Stimulated activated CD4-positive, alpha-beta T cell treated with anti-CD3 and anti-CD28 coated beads, Interleukin-15, amount 100 ng/mL, for 1 hour (primary cell): ENCODE measurements around the gene SAE1.
"Not testable (repeated sequence)": the region's sequence is repeated elsewhere in the genome, so short reads cannot be mapped to it uniquely, and the experiment has no call there.

Experiments used
- DNase-seq, 2 donors: peaks; one replicate each; pipeline ENCODE4 v3.0.0-alpha.2; 2020; ENCODE audit warnings: low read depth in 1 of 2, low spot score in 1 of 2

SAE1 gene

GRCh38 chr19:47125669-47125938 lies 5.0 kb upstream of the SAE1 start:
- DNase-seq: no peak

GRCh38 chr19:47129579-47129978 lies 1.1 kb upstream of the SAE1 start:
- no peak for DNase-seq

- DNase-seq: no peak
These were observed 481 bp upstream of the SAE1 start for GRCh38 chr19:47130120-47130588.

GRCh38 chr19:47132194-47132852 lies 1.7 kb downstream of the SAE1 start:
- DNase-seq: no peak

- DNase-seq: no peak
These were observed 2.4 kb downstream of the SAE1 start for GRCh38 chr19:47133021-47133471.

DNA sequence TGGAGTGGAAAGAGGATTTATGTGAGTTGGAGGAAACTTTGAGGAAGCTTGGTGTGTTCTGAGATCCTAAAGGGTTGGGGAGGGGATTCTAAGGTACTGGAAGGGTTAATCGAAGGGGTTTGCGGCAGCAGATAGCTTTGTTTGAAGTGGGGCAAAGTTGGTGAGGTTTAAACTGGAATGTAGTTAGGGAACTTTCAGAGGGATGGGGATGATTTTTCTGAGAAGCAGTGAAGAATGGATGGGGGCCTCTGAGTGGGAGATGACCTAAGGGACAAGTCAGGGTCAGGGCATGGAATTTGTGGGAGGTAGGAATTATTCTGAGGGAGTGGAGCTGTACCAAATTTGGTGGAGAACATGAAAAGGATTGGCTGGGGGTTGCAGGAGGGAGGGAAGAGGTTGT lies 3.9 kb downstream of the SAE1 start:
- no peak for DNase-seq

- DNase-seq: no peak
These were observed 4.5 kb downstream of the SAE1 start for GRCh38 chr19:47135156-47135555.

- not testable (repeated sequence) for DNase-seq
These were observed 10.6 kb downstream of the SAE1 start for GRCh38 chr19:47141252-47141651.

DNA sequence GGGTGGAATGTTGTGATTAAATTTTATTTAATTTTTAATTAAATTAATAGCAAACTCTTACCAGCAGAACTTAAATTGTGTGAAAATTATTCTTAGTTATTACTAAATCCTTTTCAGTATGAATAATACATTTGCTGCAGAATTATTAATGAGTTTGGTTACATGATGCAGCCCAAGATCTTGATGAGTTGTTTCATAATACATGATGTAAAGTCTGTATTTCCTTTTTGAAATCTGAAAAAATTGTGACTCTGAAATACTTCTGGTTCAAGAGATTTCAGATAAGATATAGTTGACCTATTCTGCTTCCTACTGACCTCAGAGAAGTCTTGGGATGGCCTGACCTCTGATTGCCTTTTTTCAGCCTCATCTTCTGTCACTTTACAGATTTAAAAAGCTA lies 11.1 kb downstream of the SAE1 start:
- DNase-seq: no peak

- DNase-seq: no peak
These were observed 12.1 kb downstream of the SAE1 start for GRCh38 chr19:47142779-47143178.

DNA sequence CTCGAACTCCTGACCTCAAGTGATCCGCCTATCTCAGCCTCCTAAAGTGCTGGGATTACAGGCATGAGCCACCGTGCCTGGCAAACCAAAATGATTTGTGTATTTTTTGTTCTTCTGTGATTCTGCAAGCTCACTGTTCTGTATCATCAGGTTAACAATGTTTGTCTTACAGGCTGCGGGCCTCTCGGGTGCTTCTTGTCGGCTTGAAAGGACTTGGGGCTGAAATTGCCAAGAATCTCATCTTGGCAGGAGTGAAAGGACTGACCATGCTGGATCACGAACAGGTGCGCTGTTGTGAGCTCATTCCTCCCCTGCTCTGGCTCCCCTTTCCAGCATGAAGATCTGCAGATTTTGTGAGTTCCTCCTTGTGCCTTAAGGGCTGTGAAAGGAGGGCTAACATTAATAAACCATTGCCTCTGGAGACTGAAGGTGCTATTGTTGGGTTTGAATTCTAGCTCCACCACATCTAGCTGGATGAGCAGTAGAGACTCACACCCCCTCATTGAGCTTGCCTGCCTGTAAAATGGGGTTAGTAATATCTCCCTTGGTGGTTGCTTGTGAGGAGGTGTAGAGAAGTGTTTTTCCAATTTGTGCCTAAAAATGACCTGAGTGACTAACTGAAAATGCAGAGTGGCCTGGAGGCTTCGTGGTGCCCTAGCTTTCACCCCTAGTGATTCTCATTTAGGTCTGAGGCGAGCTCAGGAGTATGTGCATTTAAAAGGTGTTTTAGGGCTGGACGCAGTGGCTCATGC lies 12.9 kb downstream of the SAE1 start:
- DNase-seq: no peak

- DNase-seq: no peak
These were observed 14.0 kb downstream of the SAE1 start for GRCh38 chr19:47144630-47145029.

- no peak for DNase-seq
These were observed 15.2 kb downstream of the SAE1 start for GRCh38 chr19:47145639-47146486.

DNA sequence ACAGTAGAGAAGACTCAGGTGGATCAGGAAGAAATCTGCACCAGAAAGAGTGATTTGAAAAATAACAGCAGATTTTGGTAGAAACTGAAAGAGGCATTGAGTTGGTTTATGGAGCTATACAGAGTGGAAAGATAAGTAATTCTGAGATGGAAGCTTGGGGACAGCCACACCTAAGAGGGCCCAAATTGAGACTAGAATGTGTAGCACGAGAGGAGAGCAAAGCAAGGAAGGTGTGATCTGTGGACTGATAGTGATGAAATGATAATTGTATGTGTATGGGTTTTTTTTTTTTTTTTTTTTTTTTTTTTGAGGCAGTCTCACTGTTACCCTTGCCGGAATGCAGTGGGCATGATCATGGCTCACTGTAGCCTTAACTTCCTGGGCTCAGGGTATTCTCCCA lies 16.3 kb downstream of the SAE1 start:
- no peak for DNase-seq

DNA sequence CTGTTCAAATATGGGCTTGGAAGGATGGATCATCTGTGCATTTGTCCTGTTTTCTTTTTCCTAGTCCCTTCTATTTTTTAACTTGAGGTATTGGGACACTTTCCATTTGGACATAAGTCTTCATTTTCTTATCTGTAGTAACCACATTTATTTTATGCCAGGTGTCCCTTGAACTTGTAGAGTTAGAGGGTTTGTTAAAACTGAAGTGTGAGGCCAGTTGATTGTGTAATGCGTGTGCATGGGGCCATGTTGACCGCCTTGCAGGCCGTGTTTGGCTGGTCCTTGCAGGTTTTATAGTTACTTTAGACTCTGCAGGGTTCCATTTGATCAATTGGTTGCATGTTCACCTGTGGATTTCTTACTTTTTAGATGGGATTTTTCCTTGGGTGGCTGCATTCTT lies 21.0 kb downstream of the SAE1 start:
- no peak for DNase-seq

DNA sequence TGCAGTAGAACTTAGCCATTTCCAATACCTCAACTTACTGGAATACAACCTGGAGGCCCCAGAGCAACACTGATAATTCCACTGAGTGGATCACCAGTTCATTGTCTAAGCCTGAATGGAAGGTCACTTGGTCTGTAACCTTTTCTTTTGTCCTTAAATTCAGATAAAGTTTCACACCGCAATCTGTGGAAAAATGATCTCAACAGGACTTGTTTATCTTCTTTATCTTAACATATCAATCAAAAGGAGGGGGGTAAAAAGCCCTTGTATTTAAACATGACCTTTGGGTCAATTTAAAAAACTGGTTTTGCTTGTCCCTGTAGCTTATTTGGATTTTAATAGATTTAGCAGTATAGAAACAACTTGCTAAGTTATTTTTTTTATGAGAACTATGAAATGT lies 21.6 kb downstream of the SAE1 start:
- DNase-seq: no peak

DNA sequence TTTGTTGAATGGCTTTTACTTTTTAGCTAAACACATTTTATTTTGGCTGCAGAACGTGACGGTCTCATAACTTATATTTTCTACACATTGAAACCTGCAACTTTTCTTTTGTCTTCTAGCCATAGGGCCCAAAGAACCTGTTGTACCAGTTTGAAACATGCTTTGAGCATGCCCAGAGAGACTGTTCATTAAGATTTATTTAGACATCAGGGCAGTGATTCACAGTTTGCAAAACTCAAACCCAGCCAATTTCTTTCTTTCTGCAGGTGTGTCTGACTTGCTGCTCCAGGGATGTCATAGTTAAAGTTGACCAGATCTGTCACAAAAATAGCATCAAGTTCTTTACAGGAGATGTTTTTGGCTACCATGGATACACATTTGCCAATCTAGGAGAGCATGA lies 22.0 kb downstream of the SAE1 start:
- DNase-seq: no peak

DNA sequence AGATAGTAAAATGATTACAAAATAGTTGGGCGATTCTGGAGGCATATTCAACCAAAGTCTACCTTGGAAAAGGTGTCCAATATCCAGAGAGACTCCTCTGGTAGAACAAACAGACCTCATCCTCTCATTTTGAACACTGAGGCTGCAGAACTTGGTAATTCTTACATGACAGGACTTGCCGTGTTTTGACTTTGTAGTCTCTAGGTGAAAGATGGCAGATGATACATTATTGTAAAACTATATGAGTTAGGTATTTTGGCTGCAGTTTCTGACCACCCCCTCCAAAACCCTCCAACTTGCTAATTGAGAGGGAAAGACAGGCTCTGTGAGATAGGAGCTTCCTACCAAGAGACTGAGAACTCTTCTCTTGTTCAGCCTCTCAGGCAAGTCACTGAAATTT lies 22.6 kb downstream of the SAE1 start:
- DNase-seq: no peak

- no peak for DNase-seq
These were observed 24.5 kb downstream of the SAE1 start for GRCh38 chr19:47155148-47155547.

GRCh38 chr19:47156861-47157430 lies 26.3 kb downstream of the SAE1 start:
- no peak for DNase-seq

DNA sequence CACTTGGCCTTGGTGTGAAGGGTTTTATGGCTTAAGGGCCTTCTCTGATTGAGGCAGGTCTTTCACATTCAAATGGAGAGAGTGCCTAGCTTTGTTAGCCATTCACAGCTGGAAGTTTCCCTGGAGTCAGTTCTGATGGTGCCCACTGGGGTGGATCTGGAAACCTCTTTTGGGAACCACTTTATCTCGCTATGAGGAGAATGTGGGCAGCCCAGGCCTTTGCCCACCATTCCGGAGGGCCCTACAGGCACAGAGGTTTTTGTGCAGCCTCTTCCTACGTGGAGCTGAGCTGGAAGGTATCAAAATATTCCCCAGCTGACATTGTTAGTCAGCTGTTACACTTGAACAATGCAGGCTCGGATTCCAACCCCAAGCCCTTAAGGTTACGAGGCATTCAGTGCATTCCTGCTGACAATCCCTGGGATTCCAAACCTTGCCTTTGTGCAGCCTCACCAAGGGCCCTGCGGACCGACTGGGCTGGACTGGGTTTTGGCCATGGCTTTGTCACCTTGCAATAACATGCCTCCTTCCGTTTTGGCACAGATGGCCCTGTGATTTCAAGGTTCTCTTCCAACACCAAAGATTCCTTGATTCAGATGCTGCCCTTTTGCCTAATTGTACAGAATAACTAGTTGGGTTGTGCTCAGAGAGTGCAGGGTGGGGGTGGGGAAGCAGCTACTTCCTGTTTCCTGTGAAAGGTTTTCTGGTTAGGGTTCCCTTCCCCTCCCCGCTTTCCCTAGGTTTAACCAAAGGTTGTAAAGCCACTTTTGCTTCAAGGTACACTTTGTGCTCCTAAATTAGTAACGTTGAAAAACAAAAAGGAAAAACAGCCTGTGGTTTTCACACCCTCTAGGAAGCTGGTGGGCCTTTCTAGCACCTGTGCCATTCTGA lies 27.0 kb downstream of the SAE1 start:
- no peak for DNase-seq
